Tibial nerve (tissue), 3 donors: Measurements from ENCODE around the gene MED14.

ENCODE experiments used
- POLR2A ChIP-seq, 2 donors: fragments of 450-650 bp; IDR thresholded peaks; one replicate each; pipeline ENCODE4 v1.6.1; 2017; ENCODE audit warnings: antibody characterized with exemption in 2 of 2, mild to moderate bottlenecking in 2 of 2, moderate library complexity in 2 of 2
- TF ChIP-seq, protein P1 (sequence below), 5 experiments: fragments of 200-600 bp in 3 of 5; fragments of 450-650 bp in 2 of 5; sonication (generic) in 3 of 5; IDR thresholded peaks; one replicate each; pipeline ENCODE4 v1.5.1; 2016 to 2019; ENCODE audit warnings: antibody characterized with exemption in 5 of 5, mild to moderate bottlenecking in 3 of 5, moderate library complexity in 2 of 5

DNA sequence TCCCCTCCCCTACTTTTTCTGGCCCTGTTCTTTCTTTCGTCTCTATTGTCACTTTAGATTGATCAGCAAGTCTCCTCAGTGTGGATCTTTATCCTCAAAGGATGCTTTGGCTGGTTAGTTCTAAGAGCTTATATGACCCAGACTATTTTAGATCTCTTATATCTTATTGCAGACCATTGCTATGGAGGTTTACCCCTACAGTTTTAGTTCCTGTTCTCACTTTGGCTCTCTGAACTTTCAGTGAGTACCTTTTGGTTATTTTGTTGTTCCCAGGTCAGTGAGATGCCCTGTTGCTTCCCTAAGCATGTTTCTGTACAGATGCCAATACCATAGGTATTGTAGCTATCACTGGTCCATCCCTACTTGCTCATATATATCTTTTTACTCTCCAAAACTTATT lies 24.0 kb upstream of the MED14 start:
- TF ChIP-seq, protein P1, sequence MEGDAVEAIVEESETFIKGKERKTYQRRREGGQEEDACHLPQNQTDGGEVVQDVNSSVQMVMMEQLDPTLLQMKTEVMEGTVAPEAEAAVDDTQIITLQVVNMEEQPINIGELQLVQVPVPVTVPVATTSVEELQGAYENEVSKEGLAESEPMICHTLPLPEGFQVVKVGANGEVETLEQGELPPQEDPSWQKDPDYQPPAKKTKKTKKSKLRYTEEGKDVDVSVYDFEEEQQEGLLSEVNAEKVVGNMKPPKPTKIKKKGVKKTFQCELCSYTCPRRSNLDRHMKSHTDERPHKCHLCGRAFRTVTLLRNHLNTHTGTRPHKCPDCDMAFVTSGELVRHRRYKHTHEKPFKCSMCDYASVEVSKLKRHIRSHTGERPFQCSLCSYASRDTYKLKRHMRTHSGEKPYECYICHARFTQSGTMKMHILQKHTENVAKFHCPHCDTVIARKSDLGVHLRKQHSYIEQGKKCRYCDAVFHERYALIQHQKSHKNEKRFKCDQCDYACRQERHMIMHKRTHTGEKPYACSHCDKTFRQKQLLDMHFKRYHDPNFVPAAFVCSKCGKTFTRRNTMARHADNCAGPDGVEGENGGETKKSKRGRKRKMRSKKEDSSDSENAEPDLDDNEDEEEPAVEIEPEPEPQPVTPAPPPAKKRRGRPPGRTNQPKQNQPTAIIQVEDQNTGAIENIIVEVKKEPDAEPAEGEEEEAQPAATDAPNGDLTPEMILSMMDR (IDR thresholded peaks at IDR 0.05): no peak
- no peak for TF ChIP-seq POLR2A (IDR thresholded peaks at IDR 0.05)
